ENCODE data around the gene C4orf50. TPM values are rescaled to one million over a fixed set of nuclear protein-coding genes. Genes with fewer than 3 reads are reported as not detected.
A peak's percentile ranks its signal among the peaks of the same experiment; 100 is the strongest.

Gene C4orf50
- polyA plus RNA-seq, 4 donors: 0.04 to 0.49 TPM; not detected in 2

DNA sequence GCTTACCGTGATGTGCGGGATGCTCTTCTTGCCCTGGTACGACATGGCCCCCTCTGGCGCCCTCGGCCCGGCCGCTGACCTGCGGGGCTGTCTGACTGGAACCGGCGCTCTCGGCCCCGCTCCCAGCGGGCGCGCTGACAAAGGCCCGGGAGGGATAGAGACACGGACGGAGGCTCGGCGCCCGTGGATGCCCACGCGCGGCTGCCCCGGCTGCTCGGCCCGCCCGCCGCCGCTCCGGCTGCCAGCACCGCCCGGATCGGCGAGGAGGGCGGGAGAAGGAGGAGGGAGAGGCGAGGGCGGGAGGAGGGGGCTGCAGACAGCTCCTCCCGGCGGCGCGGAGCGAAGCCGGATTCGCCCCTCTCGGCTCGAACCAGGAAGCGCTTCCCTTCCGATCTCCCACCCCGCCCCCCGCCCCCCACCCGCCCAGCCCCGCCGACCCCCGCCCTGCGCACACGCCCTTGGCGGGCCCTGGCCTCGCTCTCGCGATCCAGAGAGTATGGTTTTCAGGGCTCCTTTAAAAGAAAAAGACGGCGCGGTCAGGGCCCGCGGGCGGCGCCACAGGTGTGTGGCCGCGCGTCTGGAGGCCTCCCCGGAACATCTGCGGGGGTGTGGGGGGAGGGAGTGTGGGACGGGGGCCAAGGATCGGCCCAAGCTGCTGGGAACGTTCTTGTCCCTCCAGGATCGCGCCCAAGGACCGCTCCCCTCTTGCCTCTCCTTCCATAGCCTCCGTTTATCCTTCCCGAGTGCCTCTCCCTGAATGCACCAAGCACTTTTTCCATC, 129.8 kb downstream of the C4orf50 start:
- 2 to 5% (median 4%) methylated on average over 52 to 80 of the region's 81 CpGs for WGBS, 3 donors
- peaks cover 0 to 2% of the 10 kb centered on the region in 2 donors for H3K9me3 ChIP-seq (ENCODE audit: control insufficient read depth in 2 of 2, insufficient read depth in 1 of 2, low read depth in 1 of 2, low read length in 1 of 2)
- H3K4me1 ChIP-seq (ENCODE audit: control insufficient read depth in 3 of 3, insufficient read depth in 2 of 3, low read depth in 1 of 3, low read length in 2 of 3): no peaks in the 10 kb centered on the region
- H3K27me3 ChIP-seq (ENCODE audit: control insufficient read depth in 3 of 3, insufficient read depth in 3 of 3, low read length in 3 of 3): peaks cover 32 to 51% (median 41%) of the 10 kb centered on the region in 3 donors
- FAIRE-seq (no peak), DNase-seq (no peak)
- peak overlapping the region in 1 of 3 donors; percentile 33 for H3K27ac ChIP-seq (ENCODE audit: low read depth in 1 of 3, low read length in 2 of 3)
- no peaks in the 10 kb centered on the region for H3K36me3 ChIP-seq (ENCODE audit: control insufficient read depth in 3 of 3, insufficient read depth in 2 of 3, low read depth in 1 of 3, low read length in 3 of 3)
- peak overlapping the region; percentile 10 to 22 (median 17) for H3K4me3 ChIP-seq (ENCODE audit: low read depth in 1 of 3, low read length in 3 of 3)

DNA sequence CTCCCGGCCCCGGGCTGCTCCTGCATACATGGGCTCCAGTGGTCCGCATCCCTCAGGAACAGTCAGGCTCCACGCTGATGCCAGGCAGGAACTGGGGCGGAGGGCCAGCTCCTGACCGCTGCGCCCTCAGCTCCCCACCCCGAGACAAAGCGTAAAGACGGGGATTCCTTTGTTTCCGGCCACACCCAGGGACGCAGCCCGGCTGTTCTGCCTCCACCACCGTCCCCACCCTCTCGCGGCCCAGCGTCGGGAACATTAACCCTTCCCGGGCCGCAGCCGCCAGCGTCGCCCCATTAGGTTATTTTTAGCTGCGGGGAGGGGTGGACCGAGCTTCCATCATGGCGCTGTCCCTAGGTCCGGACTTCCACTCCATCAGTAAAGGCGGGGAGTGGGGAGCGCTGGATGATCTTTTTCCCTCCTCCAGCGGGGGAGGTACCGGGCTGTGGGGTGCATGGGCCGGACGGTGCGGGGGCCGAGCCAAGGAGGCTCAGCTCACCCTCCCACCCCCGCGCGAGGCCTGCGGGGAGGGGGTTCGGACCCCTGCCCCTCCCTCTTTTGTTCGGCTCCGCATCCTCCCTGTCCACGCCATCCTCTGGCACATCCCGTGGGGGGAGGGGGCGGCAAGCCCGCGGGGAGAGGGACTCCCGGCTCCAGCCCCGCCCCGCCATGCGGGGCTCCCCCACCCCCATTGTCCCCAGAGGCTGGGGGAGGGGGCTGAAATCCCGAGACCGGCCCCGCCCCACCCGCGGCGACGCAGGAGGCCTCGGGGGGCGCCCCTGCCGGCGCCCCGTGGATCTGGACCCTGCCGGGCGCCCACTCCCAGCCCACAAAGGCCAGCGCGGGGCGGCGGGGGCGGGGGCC, 130.6 kb downstream of the C4orf50 start:
- DNase-seq (no peak), FAIRE-seq (no peak)

DNA sequence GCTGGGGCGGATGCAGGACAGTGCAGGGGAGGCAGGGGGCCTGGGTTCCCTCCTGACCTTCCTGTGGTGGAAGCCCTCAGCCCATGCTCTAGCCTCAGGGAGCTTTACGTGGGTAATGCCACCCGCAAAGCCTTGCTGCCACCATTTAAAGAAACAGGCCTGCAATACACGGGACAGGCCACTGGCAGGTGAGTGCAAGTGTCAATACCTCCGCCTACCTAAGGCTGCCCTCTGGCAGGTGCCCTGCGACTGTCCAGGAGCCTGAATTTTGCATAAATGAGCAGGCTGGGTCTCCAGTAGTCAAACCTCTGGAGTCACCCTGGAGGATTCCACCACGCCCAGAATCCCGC, 131.2 kb downstream of the C4orf50 start:
- peak overlapping the region in 1 of 3 donors; percentile 46 for H3K4me3 ChIP-seq (ENCODE audit: low read depth in 1 of 3, low read length in 3 of 3)
- FAIRE-seq (no peak), DNase-seq (no peak)
- no peaks in the 10 kb centered on the region for H3K36me3 ChIP-seq (ENCODE audit: control insufficient read depth in 3 of 3, insufficient read depth in 2 of 3, low read depth in 1 of 3, low read length in 3 of 3)
- H3K9me3 ChIP-seq (ENCODE audit: control insufficient read depth in 2 of 2, insufficient read depth in 1 of 2, low read depth in 1 of 2, low read length in 1 of 2): peaks cover 0 to 2% of the 10 kb centered on the region in 2 donors
- H3K27me3 ChIP-seq (ENCODE audit: control insufficient read depth in 3 of 3, insufficient read depth in 3 of 3, low read length in 3 of 3): peaks cover 28 to 45% (median 34%) of the 10 kb centered on the region in 3 donors
- peak overlapping the region in 1 of 3 donors; percentile 17 for H3K27ac ChIP-seq (ENCODE audit: low read depth in 1 of 3, low read length in 2 of 3)
- 17 to 29% (median 20%) methylated on average over 8 of the region's 8 CpGs for WGBS, 3 donors
- no peaks in the 10 kb centered on the region for H3K4me1 ChIP-seq (ENCODE audit: control insufficient read depth in 3 of 3, insufficient read depth in 2 of 3, low read depth in 1 of 3, low read length in 2 of 3)

More for the DNA sequence above, 130.6 kb downstream of the C4orf50 start:
- Histone ChIP-seq H3K27me3 (ENCODE audit: control insufficient read depth in 3 of 3, insufficient read depth in 3 of 3, low read length in 3 of 3) (peaks cover 32 to 48% (median 38%) of the 10 kb centered on the region in 3 donors), H3K4me3 (ENCODE audit: low read depth in 1 of 3, low read length in 3 of 3) (peak overlapping the region in 2 of 3 donors; percentile 17 to 46), H3K4me1 (ENCODE audit: control insufficient read depth in 3 of 3, insufficient read depth in 2 of 3, low read depth in 1 of 3, low read length in 2 of 3) (no peaks in the 10 kb centered on the region), H3K27ac (ENCODE audit: low read depth in 1 of 3, low read length in 2 of 3) (peak overlapping the region in 1 of 3 donors; percentile 33), H3K36me3 (ENCODE audit: control insufficient read depth in 3 of 3, insufficient read depth in 2 of 3, low read depth in 1 of 3, low read length in 3 of 3) (no peaks in the 10 kb centered on the region), H3K9me3 (ENCODE audit: control insufficient read depth in 2 of 2, insufficient read depth in 1 of 2, low read depth in 1 of 2, low read length in 1 of 2) (peaks cover 0 to 2% of the 10 kb centered on the region in 2 donors)
- 2 to 4% (median 3%) methylated on average over 51 to 70 of the region's 70 CpGs for WGBS, 3 donors

DNA sequence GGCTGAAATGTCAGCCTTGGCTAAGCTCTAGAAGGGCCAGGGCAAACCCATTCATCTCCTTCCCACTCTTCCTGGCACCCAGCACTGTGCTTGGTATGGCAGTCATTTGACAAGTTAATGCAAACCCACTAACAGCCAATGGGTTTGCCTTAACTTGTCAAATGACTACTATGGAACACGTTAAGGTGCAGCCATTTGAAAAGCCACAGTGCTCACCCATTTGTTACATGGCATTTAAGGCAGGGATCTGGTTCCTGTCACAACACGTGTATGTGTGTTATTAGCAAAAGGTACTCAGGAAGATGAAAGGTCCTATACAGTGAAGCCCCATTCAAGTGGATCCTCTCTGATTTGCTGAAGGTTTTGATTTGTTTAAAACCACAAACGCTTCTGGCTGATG, 132.5 kb downstream of the C4orf50 start:
- FAIRE-seq (no peak), DNase-seq (no peak)
- H3K27ac ChIP-seq (ENCODE audit: low read depth in 1 of 3, low read length in 2 of 3): no peak overlapping the region
- no peaks in the 10 kb centered on the region for H3K4me1 ChIP-seq (ENCODE audit: control insufficient read depth in 3 of 3, insufficient read depth in 2 of 3, low read depth in 1 of 3, low read length in 2 of 3)
- H3K36me3 ChIP-seq (ENCODE audit: control insufficient read depth in 3 of 3, insufficient read depth in 2 of 3, low read depth in 1 of 3, low read length in 3 of 3): no peaks in the 10 kb centered on the region
- peaks cover 23 to 33% (median 24%) of the 10 kb centered on the region in 3 donors for H3K27me3 ChIP-seq (ENCODE audit: control insufficient read depth in 3 of 3, insufficient read depth in 3 of 3, low read length in 3 of 3)
- peaks cover 0 to 2% of the 10 kb centered on the region in 2 donors for H3K9me3 ChIP-seq (ENCODE audit: control insufficient read depth in 2 of 2, insufficient read depth in 1 of 2, low read depth in 1 of 2, low read length in 1 of 2)
- WGBS, 3 donors: 47 to 61% (median 59%) methylated on average over 3 of the region's 3 CpGs
- no peak overlapping the region for H3K4me3 ChIP-seq (ENCODE audit: low read depth in 1 of 3, low read length in 3 of 3)

DNA sequence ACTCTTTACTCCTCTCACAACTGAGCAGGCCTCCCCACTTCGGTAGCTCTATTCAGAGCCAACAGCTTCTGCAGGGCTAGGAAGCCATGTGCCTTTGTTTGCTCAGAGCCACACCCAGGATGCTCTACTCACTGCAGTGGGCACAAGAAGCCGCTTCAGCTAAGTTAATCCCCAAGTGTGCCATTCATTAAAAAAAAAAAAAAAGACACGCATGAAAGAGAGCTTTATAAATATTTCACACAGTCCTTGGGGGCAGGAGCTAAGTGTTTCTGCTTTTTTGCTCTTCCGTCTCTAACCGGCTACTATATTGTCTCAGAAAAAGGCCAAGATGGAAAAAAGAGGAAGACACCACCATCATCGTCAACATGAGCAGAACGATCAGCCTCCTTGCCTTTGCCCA, 133.4 kb downstream of the C4orf50 start:
- 63 to 76% (median 72%) methylated on average over 7 of the region's 7 CpGs for WGBS, 3 donors
- DNase-seq (no peak), FAIRE-seq (no peak)
- Histone ChIP-seq H3K9me3 (ENCODE audit: control insufficient read depth in 2 of 2, insufficient read depth in 1 of 2, low read depth in 1 of 2, low read length in 1 of 2) (peaks cover 0 to under 1% of the 10 kb centered on the region in 2 donors), H3K27ac (ENCODE audit: low read depth in 1 of 3, low read length in 2 of 3) (no peak overlapping the region), H3K4me1 (ENCODE audit: control insufficient read depth in 3 of 3, insufficient read depth in 2 of 3, low read depth in 1 of 3, low read length in 2 of 3) (no peaks in the 10 kb centered on the region), H3K36me3 (ENCODE audit: control insufficient read depth in 3 of 3, insufficient read depth in 2 of 3, low read depth in 1 of 3, low read length in 3 of 3) (no peaks in the 10 kb centered on the region), H3K27me3 (ENCODE audit: control insufficient read depth in 3 of 3, insufficient read depth in 3 of 3, low read length in 3 of 3) (peaks cover 16 to 23% (median 16%) of the 10 kb centered on the region in 3 donors), H3K4me3 (ENCODE audit: low read depth in 1 of 3, low read length in 3 of 3) (no peak overlapping the region)

DNA sequence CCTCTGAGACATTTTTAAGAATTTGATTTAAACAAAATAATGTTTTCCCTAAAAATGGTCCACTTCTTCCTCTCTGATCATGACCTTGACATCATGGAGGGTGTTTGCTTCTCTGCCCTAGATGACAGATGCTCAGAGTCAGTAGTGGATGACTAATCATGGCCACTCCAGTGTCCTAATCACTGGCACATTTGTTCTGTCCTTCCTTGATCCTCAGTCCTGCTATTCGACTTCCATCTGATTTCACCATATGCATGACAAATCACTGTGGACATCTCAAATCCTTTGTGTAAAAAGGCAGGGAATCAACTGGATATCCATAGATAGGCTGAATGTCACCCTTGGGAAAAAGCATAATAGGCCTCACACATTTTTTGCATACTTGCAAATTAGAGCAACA, 134.3 kb downstream of the C4orf50 start:
- DNase-seq: no peak
- WGBS, 3 donors: 65 to 84% (median 72%) methylated on average over 1 of the region's 1 CpG

DNA sequence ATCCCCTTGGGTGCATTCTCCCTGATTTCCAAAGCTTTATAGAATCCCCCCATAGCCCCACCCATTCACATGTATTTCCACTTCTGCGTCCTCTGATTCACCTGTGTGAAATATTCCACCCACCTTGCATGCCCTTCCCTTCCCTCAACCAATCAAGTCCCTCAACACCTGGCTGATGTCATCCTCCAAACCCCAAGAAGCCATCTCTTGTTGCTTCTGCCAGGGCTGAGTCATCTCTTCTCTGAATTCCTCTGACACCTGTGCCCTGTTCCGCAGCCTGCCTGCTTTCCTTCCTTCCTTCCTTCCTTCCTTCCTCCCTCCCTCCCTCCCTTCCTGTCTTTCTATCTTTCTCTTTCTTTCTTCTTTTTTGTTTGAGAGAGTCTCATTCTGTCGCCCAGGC, 135.3 kb downstream of the C4orf50 start:
- WGBS, 3 donors: 74 to 81% (median 78%) methylated on average over 3 of the region's 3 CpGs
- H3K27me3 ChIP-seq (ENCODE audit: control insufficient read depth in 3 of 3, insufficient read depth in 3 of 3, low read length in 3 of 3): peaks cover 3 to 13% (median 7%) of the 10 kb centered on the region in 3 donors

More for the DNA sequence above, 134.3 kb downstream of the C4orf50 start:
- FAIRE-seq: no peak
- H3K27me3 ChIP-seq (ENCODE audit: control insufficient read depth in 3 of 3, insufficient read depth in 3 of 3, low read length in 3 of 3): peaks cover 8 to 14% (median 13%) of the 10 kb centered on the region in 3 donors
- H3K36me3 ChIP-seq (ENCODE audit: control insufficient read depth in 3 of 3, insufficient read depth in 2 of 3, low read depth in 1 of 3, low read length in 3 of 3): no peaks in the 10 kb centered on the region
- H3K4me1 ChIP-seq (ENCODE audit: control insufficient read depth in 3 of 3, insufficient read depth in 2 of 3, low read depth in 1 of 3, low read length in 2 of 3): no peaks in the 10 kb centered on the region
- H3K9me3 ChIP-seq (ENCODE audit: control insufficient read depth in 2 of 2, insufficient read depth in 1 of 2, low read depth in 1 of 2, low read length in 1 of 2): no peaks in the 10 kb centered on the region
- H3K27ac ChIP-seq (ENCODE audit: low read depth in 1 of 3, low read length in 2 of 3): no peak overlapping the region
- no peak overlapping the region for H3K4me3 ChIP-seq (ENCODE audit: low read depth in 1 of 3, low read length in 3 of 3)

DNA sequence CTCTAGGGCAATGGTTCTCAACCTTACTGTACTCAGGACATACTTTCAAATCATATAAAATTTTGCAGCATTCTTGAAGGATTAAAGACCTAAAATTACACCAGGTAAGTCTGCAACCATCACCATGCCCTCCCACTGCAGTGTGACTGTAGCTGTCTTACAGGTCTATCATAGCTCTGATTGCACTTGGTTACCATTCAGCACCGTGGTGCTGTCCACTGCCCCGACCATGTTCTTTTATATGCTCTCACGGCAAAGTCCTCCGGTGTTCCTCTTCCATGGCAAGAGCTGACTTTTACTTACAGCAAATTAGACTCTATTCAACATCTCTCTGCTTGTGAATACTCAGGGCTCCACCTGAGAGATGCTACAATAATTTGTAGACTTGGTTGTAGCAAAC, 136.9 kb downstream of the C4orf50 start:
- H3K4me1 ChIP-seq (ENCODE audit: control insufficient read depth in 3 of 3, insufficient read depth in 2 of 3, low read depth in 1 of 3, low read length in 2 of 3): no peaks in the 10 kb centered on the region
- H3K36me3 ChIP-seq (ENCODE audit: control insufficient read depth in 3 of 3, insufficient read depth in 2 of 3, low read depth in 1 of 3, low read length in 3 of 3): no peaks in the 10 kb centered on the region
- H3K27ac ChIP-seq (ENCODE audit: low read depth in 1 of 3, low read length in 2 of 3): no peak overlapping the region
- H3K4me3 ChIP-seq (ENCODE audit: low read depth in 1 of 3, low read length in 3 of 3): no peak overlapping the region
- 26 to 34% (median 29%) methylated on average over 4 of the region's 4 CpGs for WGBS, 3 donors
- DNase-seq (no peak), FAIRE-seq (no peak)
- H3K27me3 ChIP-seq (ENCODE audit: control insufficient read depth in 3 of 3, insufficient read depth in 3 of 3, low read length in 3 of 3): no peaks in the 10 kb centered on the region
- H3K9me3 ChIP-seq (ENCODE audit: control insufficient read depth in 2 of 2, insufficient read depth in 1 of 2, low read depth in 1 of 2, low read length in 1 of 2): no peaks in the 10 kb centered on the region

More for the DNA sequence above, 135.3 kb downstream of the C4orf50 start:
- no peak for FAIRE-seq
- H3K27ac ChIP-seq (ENCODE audit: low read depth in 1 of 3, low read length in 2 of 3): no peak overlapping the region
- H3K4me1 ChIP-seq (ENCODE audit: control insufficient read depth in 3 of 3, insufficient read depth in 2 of 3, low read depth in 1 of 3, low read length in 2 of 3): no peaks in the 10 kb centered on the region
- DNase-seq: no peak
- no peaks in the 10 kb centered on the region for H3K9me3 ChIP-seq (ENCODE audit: control insufficient read depth in 2 of 2, insufficient read depth in 1 of 2, low read depth in 1 of 2, low read length in 1 of 2)
- no peaks in the 10 kb centered on the region for H3K36me3 ChIP-seq (ENCODE audit: control insufficient read depth in 3 of 3, insufficient read depth in 2 of 3, low read depth in 1 of 3, low read length in 3 of 3)
- H3K4me3 ChIP-seq (ENCODE audit: low read depth in 1 of 3, low read length in 3 of 3): no peak overlapping the region
